ENCODE results near the gene PCIF1. TPM values are rescaled to one million over a fixed set of nuclear protein-coding genes. Genes with fewer than 3 reads are reported as not detected.

PCIF1 gene
- total and polyA plus RNA-seq, 2 experiments from 2014 or later, result 5.3 to 24.3 TPM

DNA sequence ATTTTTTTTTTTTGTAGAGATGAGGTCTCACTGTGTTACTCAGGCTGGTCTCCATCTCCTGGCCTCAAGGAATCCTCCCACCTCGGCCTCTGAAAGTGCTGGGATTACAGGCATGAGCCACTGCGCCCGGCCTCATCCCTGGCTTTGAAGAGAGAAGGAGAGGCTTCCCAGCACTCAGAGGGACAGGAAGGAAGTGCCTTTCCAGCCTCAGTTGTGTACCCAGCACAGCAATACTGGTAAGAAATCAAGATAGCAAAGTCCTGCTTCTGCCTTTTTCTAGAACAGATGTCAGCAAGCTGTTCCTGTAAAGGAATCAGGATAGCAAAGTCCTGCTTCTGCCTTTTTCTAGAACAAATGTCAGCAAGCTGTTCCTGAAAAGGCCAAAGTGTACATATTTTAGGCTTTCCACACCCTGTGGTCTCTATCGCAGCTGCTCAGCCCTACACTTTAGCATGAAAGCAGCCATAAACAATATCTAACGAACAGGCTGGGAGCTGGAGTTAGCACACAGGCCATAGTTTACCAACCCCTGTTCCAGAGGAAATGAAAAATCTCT, 16.2 kb upstream of the PCIF1 start:
- no peak overlapping the region for H3K4me3 ChIP-seq
- no peaks in the 10 kb centered on the region for H3K36me3 ChIP-seq (ENCODE audit: low read depth)
- H3K27me3 ChIP-seq (replicated peaks; ENCODE audit: insufficient read depth), result no peaks in the 10 kb centered on the region
- in situ Hi-C loops (cut with MboI), result no loop called here
- H3K27ac ChIP-seq, result no peak overlapping the region
- TF ChIP-seq EZH2 (IDR thresholded peaks at IDR 0.05; ENCODE audit: insufficient read depth, poor library complexity, severe bottlenecking) (no peak), EZH2phosphoT487 (IDR thresholded peaks at IDR 0.05; ENCODE audit: insufficient read depth, low read depth) (no peak)
- H4K20me1 ChIP-seq (ENCODE audit: insufficient read depth), result no peaks in the 10 kb centered on the region
- peak overlapping the region; percentile 35 for H2AFZ ChIP-seq
- no peak overlapping the region for H3K9ac ChIP-seq
- no peak for DNase-seq
- peaks cover 6% of the 10 kb centered on the region for H3K4me1 ChIP-seq (ENCODE audit: insufficient read depth)
- H3K9me2 ChIP-seq (ENCODE audit: insufficient read depth), result no peaks in the 10 kb centered on the region
- peaks cover 5% of the 10 kb centered on the region; the same call in 1 of the 2 replicates for H3F3A ChIP-seq (ENCODE audit: insufficient read depth)
- no peaks in the 10 kb centered on the region for H3K9me3 ChIP-seq (ENCODE audit: low read depth)
- no peak overlapping the region for H3K4me2 ChIP-seq (ENCODE audit: unreplicated experiment)
- WGBS, 2 experiments (ENCODE audit: low coverage in 1 of 2, low lambda C conversion rate in 2 of 2, missing lambda C conversion rate in 2 of 2), result 47 to 55% methylated on average over 4 to 5 of the region's 5 CpGs
- H3K79me2 ChIP-seq (ENCODE audit: insufficient read depth), result no peaks in the 10 kb centered on the region

DNA sequence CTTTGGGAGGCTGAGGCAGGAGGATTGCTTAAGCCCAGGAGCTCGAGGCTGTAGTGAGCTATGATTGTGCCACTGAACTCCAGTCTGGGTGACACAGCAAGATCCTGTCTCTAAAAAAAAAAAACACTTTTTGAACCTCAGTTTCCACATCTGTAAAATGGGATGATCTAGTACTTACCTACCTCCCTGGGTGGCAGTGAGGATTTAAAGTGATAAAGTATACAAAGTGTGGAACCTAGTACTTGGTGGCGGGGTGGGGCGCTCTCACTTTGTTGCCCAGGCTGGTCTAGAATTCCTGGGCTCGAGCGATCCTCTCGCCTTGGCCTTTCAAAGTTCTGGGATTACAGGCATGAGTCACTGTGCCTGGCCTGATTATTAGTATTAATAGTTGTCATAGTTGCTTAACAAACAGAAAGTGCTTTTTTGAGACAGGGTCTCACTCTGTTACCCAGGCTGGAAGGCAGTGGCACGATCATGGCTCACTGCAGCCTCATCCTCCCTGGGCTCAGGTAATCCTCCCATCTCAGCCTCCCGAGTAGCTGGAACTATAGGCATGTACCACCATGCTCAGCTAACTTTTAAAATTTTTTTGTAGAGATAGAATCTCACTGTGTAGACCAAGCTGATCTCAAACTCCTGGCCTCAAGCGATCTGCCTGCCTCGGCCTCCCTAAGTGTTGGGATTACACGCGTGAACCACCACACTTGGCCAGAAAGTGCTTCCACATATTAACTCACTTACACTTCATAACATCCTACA, 15.5 kb upstream of the PCIF1 start:
- no peaks in the 10 kb centered on the region for H3K9me3 ChIP-seq (ENCODE audit: low read depth)
- no peak for DNase-seq
- H3K27me3 ChIP-seq (replicated peaks; ENCODE audit: insufficient read depth), result no peaks in the 10 kb centered on the region
- no peaks in the 10 kb centered on the region for H3K9me2 ChIP-seq (ENCODE audit: insufficient read depth)
- TF ChIP-seq EZH2 (IDR thresholded peaks at IDR 0.05; ENCODE audit: insufficient read depth, poor library complexity, severe bottlenecking), result no peak
- no peak for TF ChIP-seq EZH2phosphoT487 (IDR thresholded peaks at IDR 0.05; ENCODE audit: insufficient read depth, low read depth)
- in situ Hi-C loops (cut with MboI), result no loop called here
- WGBS, 2 experiments (ENCODE audit: low coverage in 1 of 2, low lambda C conversion rate in 2 of 2, missing lambda C conversion rate in 2 of 2), result 78 to 82% methylated on average over 12 of the region's 12 CpGs
- H4K20me1 ChIP-seq (ENCODE audit: insufficient read depth), result no peaks in the 10 kb centered on the region
- peaks cover 6% of the 10 kb centered on the region for H3K4me1 ChIP-seq (ENCODE audit: insufficient read depth)
- no peak overlapping the region for H3K9ac ChIP-seq
- H2AFZ ChIP-seq, result peak overlapping the region; percentile 35; the same call in 1 of the 2 replicates
- H3K4me3 ChIP-seq, result no peak overlapping the region
- H3K36me3 ChIP-seq (ENCODE audit: low read depth), result no peaks in the 10 kb centered on the region
- H3K4me2 ChIP-seq (ENCODE audit: unreplicated experiment), result no peak overlapping the region
- no peaks in the 10 kb centered on the region for H3K79me2 ChIP-seq (ENCODE audit: insufficient read depth)
- peaks cover 5% of the 10 kb centered on the region; the same call in 1 of the 2 replicates for H3F3A ChIP-seq (ENCODE audit: insufficient read depth)
- H3K27ac ChIP-seq, result no peak overlapping the region

DNA sequence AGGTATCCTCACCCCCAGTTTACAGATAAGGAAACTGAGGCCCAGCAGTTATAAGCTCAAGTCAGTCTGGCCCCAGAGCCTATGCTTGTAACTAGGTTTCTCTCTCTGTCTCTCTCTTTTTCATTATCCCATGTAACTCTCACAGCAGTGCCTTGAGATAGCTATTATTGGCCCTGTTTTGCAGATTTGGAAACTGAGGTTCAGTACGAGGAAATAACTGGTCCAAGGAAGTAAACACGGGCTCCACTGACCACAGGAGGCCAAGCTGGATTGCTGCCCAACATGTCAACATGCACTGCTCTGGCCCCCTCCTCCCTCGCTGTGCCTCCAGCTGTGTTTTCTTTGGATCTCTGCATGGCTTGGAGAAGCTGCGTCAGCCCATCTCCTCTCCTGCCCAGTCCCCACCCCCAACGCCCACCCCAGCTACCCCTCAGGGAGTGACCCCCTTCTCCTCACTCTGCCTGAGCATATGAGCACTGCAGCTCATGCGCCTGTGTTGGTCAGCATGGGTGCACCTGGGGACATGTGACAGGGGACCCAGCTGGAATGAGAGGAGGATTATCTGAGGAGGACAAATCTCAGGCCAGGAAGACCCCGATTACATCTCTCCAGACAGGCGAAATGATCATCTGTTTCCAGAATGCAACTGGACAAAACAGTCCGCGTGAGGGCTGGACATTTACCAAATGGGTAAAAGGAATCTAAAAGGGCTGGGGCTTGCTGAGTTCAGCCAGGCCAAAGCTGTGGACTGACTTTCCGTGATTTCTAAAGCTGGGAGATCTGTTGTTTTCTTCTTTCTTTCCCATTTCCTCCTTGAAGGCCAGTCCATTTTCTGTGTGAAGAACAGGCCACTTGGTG, 14.7 kb upstream of the PCIF1 start:
- WGBS, 2 experiments (ENCODE audit: low coverage in 1 of 2, low lambda C conversion rate in 2 of 2, missing lambda C conversion rate in 2 of 2), result 66 to 71% methylated on average over 11 of the region's 11 CpGs

More for the DNA sequence above, 14.7 kb upstream of the PCIF1 start:
- Histone ChIP-seq H3K79me2 (ENCODE audit: insufficient read depth) (no peaks in the 10 kb centered on the region), H3K4me3 (no peak overlapping the region), H3K9me2 (ENCODE audit: insufficient read depth) (no peaks in the 10 kb centered on the region), H4K20me1 (ENCODE audit: insufficient read depth) (no peaks in the 10 kb centered on the region), H3K9me3 (ENCODE audit: low read depth) (no peaks in the 10 kb centered on the region), H3K36me3 (ENCODE audit: low read depth) (no peaks in the 10 kb centered on the region), H3F3A (ENCODE audit: insufficient read depth) (peaks cover 5% of the 10 kb centered on the region; the same call in 1 of the 2 replicates), H3K9ac (no peak overlapping the region), H3K4me1 (ENCODE audit: insufficient read depth) (peaks cover 6% of the 10 kb centered on the region), H3K4me2 (ENCODE audit: unreplicated experiment) (no peak overlapping the region), H3K27ac (no peak overlapping the region), H2AFZ (no peak overlapping the region), H3K27me3 (replicated peaks; ENCODE audit: insufficient read depth) (no peaks in the 10 kb centered on the region)
- TF ChIP-seq EZH2 (IDR thresholded peaks at IDR 0.05; ENCODE audit: insufficient read depth, poor library complexity, severe bottlenecking) (no peak), EZH2phosphoT487 (IDR thresholded peaks at IDR 0.05; ENCODE audit: insufficient read depth, low read depth) (no peak)
- no peak for DNase-seq
- in situ Hi-C loops (cut with MboI), result no loop called here

All from GM23248 (cell line).